ENCODE data around the gene ZNF709. TPM values are rescaled to one million over a fixed set of nuclear protein-coding genes. Genes with fewer than 3 reads are reported as not detected.
A peak's percentile ranks its signal among the peaks of the same experiment; 100 is the strongest.

Gene ZNF709
- total and polyA plus RNA-seq, 2 donors (not counting 1 experiment from before 2014, with no cell fraction given), result 1.5 to 4.8 TPM

- DNase-seq (ENCODE audit: low read depth in 2 of 2), result no peak
- Histone ChIP-seq H3K9me3 (ENCODE audit: control insufficient read depth, insufficient read depth, low read depth, low read length) (no peaks in the 10 kb centered on the region), H2AFZ (ENCODE audit: low read length) (no peak overlapping the region), H3K4me2 (ENCODE audit: extremely low read depth, insufficient read depth, low read length) (no peak overlapping the region), H3K79me2 (ENCODE audit: control insufficient read depth, insufficient read depth, low read length) (no peaks in the 10 kb centered on the region), H4K20me1 (ENCODE audit: control insufficient read depth, extremely low read depth, insufficient read depth, low read length) (no peaks in the 10 kb centered on the region), H3K4me1 (ENCODE audit: control insufficient read depth, extremely low read depth, insufficient read depth, low read length) (no peaks in the 10 kb centered on the region), H3K27me3 (ENCODE audit: control insufficient read depth, insufficient read depth, low read length) (no peaks in the 10 kb centered on the region), H3K9ac (ENCODE audit: insufficient read depth, low read length) (no peak overlapping the region), H3K36me3 (ENCODE audit: control insufficient read depth, insufficient read depth, low read length) (no peaks in the 10 kb centered on the region), H3K27ac (ENCODE audit: insufficient read depth, low read length) (no peak overlapping the region), H3K4me3 (replicated peaks in 1 of 4; ENCODE audit: control extremely low read depth in 1 of 4, insufficient read depth in 1 of 4, low read depth in 3 of 4, low read length in 4 of 4) (no peak overlapping the region)
- no peak for TF ChIP-seq CTCF (conservative IDR thresholded peaks at IDR 0.05 in 1 of 2, IDR thresholded peaks at IDR 0.05 in 1 of 2; ENCODE audit: low read depth in 1 of 2, low read length in 2 of 2)
- TF ChIP-seq EZH2 (IDR thresholded peaks at IDR 0.05; ENCODE audit: low read length, missing control alignments), result no peak
These were observed 955 bp upstream of the ZNF709 start for GRCh38 chr19:12485571-12485970.

GRCh38 chr19:12485052-12485416 is 418 bp upstream of the ZNF709 start:
- Histone ChIP-seq H3K79me2 (ENCODE audit: control insufficient read depth, insufficient read depth, low read length) (no peaks in the 10 kb centered on the region), H3K4me2 (ENCODE audit: extremely low read depth, insufficient read depth, low read length) (peak overlapping the region; percentile 71), H3K27me3 (ENCODE audit: control insufficient read depth, insufficient read depth, low read length) (no peaks in the 10 kb centered on the region), H3K4me3 (replicated peaks in 1 of 4; ENCODE audit: control extremely low read depth in 1 of 4, insufficient read depth in 1 of 4, low read depth in 3 of 4, low read length in 4 of 4) (peak overlapping the region; percentile 79 to 89 (median 86)), H3K4me1 (ENCODE audit: control insufficient read depth, extremely low read depth, insufficient read depth, low read length) (no peaks in the 10 kb centered on the region), H3K36me3 (ENCODE audit: control insufficient read depth, insufficient read depth, low read length) (no peaks in the 10 kb centered on the region), H2AFZ (ENCODE audit: low read length) (peak overlapping the region; percentile 97), H3K27ac (ENCODE audit: insufficient read depth, low read length) (no peak overlapping the region), H3K9ac (ENCODE audit: insufficient read depth, low read length) (no peak overlapping the region), H4K20me1 (ENCODE audit: control insufficient read depth, extremely low read depth, insufficient read depth, low read length) (no peaks in the 10 kb centered on the region), H3K9me3 (ENCODE audit: control insufficient read depth, insufficient read depth, low read depth, low read length) (no peaks in the 10 kb centered on the region)
- DNase-seq (ENCODE audit: low read depth in 2 of 2), result no peak
- TF ChIP-seq EZH2 (IDR thresholded peaks at IDR 0.05; ENCODE audit: low read length, missing control alignments) (no peak), CTCF (conservative IDR thresholded peaks at IDR 0.05 in 1 of 2, IDR thresholded peaks at IDR 0.05 in 1 of 2; ENCODE audit: low read depth in 1 of 2, low read length in 2 of 2) (no peak)

- Histone ChIP-seq H3K9me3 (ENCODE audit: control insufficient read depth, insufficient read depth, low read depth, low read length) (no peaks in the 10 kb centered on the region), H3K27me3 (ENCODE audit: control insufficient read depth, insufficient read depth, low read length) (no peaks in the 10 kb centered on the region), H3K27ac (ENCODE audit: insufficient read depth, low read length) (peak overlapping the region; percentile 74), H3K4me3 (replicated peaks in 1 of 4; ENCODE audit: control extremely low read depth in 1 of 4, insufficient read depth in 1 of 4, low read depth in 3 of 4, low read length in 4 of 4) (peak overlapping the region; percentile 79 to 89 (median 86)), H3K36me3 (ENCODE audit: control insufficient read depth, insufficient read depth, low read length) (no peaks in the 10 kb centered on the region), H3K4me2 (ENCODE audit: extremely low read depth, insufficient read depth, low read length) (peak overlapping the region; percentile 71), H3K9ac (ENCODE audit: insufficient read depth, low read length) (peak overlapping the region; percentile 70), H3K4me1 (ENCODE audit: control insufficient read depth, extremely low read depth, insufficient read depth, low read length) (no peaks in the 10 kb centered on the region), H4K20me1 (ENCODE audit: control insufficient read depth, extremely low read depth, insufficient read depth, low read length) (no peaks in the 10 kb centered on the region), H2AFZ (ENCODE audit: low read length) (peak overlapping the region; percentile 97), H3K79me2 (ENCODE audit: control insufficient read depth, insufficient read depth, low read length) (no peaks in the 10 kb centered on the region)
- DNase-seq (ENCODE audit: low read depth in 2 of 2), result peak; percentile 9 to 15
- TF ChIP-seq CTCF (conservative IDR thresholded peaks at IDR 0.05 in 1 of 2, IDR thresholded peaks at IDR 0.05 in 1 of 2; ENCODE audit: low read depth in 1 of 2, low read length in 2 of 2) (no peak), EZH2 (IDR thresholded peaks at IDR 0.05; ENCODE audit: low read length, missing control alignments) (no peak)
These were observed 625 bp downstream of the ZNF709 start for GRCh38 chr19:12484011-12484370.
